Measurements from ENCODE around the gene RGS6. TPM values are rescaled to one million over a fixed set of nuclear protein-coding genes. Genes with fewer than 3 reads are reported as not detected.

Gene RGS6
- total and polyA plus RNA-seq, 2 of the 4 experiments (the other 2 are of a cell fraction): not detected

- H2AFZ ChIP-seq (replicated peaks; ENCODE audit: low read length, poor library complexity): no peak overlapping the region
- no TSS peak for BruUV-seq (replicated peaks)
- H4K20me1 ChIP-seq (ENCODE audit: insufficient read depth, low read length): no peaks in the 10 kb centered on the region
- ChIA-PET CTCF (interaction anchor here (0.6 kb wide), 1 partner anchor 37 kb away, joined by 5 read pairs; no protein-coding TSS in a partner anchor), POLR2A (ENCODE audit: unreplicated experiment) (no interaction called here)
- H3K4ac ChIP-seq (ENCODE audit: low read depth, low read length): no peak overlapping the region
- no peak overlapping the region for H2AK5ac ChIP-seq (ENCODE audit: low read depth, low read length)
- no peak overlapping the region for H4K91ac ChIP-seq (ENCODE audit: insufficient read depth, low read depth, low read length)
- H3K14ac ChIP-seq (replicated peaks; ENCODE audit: low read depth, low read length): no peak overlapping the region
- H3K9me1 ChIP-seq (ENCODE audit: insufficient read depth, low read length): no peaks in the 10 kb centered on the region
- ATAC-seq (ENCODE audit: low read depth) (no peak), DNase-seq (no peak)
- H3K56ac ChIP-seq (ENCODE audit: extremely low read depth, insufficient read depth, low read length): no peak overlapping the region
- no peak overlapping the region for H4K8ac ChIP-seq (ENCODE audit: low read depth in 2 of 2, low read length in 2 of 2)
- H3K18ac ChIP-seq (ENCODE audit: low read depth, low read length): no peak overlapping the region
- no peak overlapping the region for H2AK9ac ChIP-seq (replicated peaks; ENCODE audit: low read depth, low read length, poor library complexity)
- H2BK5ac ChIP-seq (ENCODE audit: low read depth, low read length, poor library complexity, severe bottlenecking): no peak overlapping the region
- H3K4me2 ChIP-seq (ENCODE audit: low read depth, low read length): no peak overlapping the region
- H3K27ac ChIP-seq (ENCODE audit: insufficient read depth, low read length): no peak overlapping the region
- WGBS, 2 experiments (ENCODE audit: extremely low coverage in 2 of 2, insufficient read length in 1 of 2): 25% methylated on average over 1 of the region's 4 CpGs; no CpG with 5 or more reads in 1 of the 2 experiments
- H3K79me1 ChIP-seq (ENCODE audit: low read depth in 1 of 2, low read length in 2 of 2): no peaks in the 10 kb centered on the region
- H3K4me3 ChIP-seq (ENCODE audit: insufficient read depth, low read depth, low read length): no peak overlapping the region
- no peaks in the 10 kb centered on the region for H3K9me3 ChIP-seq (ENCODE audit: control insufficient read depth, insufficient read depth, low read length)
- dilution Hi-C loops (cut with HindIII; ENCODE audit: low sequenced_read_pairs, unreplicated experiment) (no loop called here), intact Hi-C loops (cut with micrococcal nuclease) (no loop called here), in situ Hi-C loops (cut with MboI; ENCODE audit: low sequenced_read_pairs) (no loop called here)
- no peak overlapping the region for H2BK20ac ChIP-seq (ENCODE audit: low read depth, low read length)
- H2BK120ac ChIP-seq (ENCODE audit: low read depth, low read length): no peak overlapping the region
- no peaks in the 10 kb centered on the region for H3K36me3 ChIP-seq (ENCODE audit: control insufficient read depth, insufficient read depth, low read length)
- H3K27me3 ChIP-seq (ENCODE audit: control insufficient read depth, insufficient read depth, low read length): peaks cover 3% of the 10 kb centered on the region; the same call in 1 of the 2 replicates
- no peaks in the 10 kb centered on the region for H3K4me1 ChIP-seq (ENCODE audit: control insufficient read depth, insufficient read depth, low read length)
- H2BK15ac ChIP-seq (ENCODE audit: low read depth, low read length): no peak overlapping the region
- no peak overlapping the region for H3K9ac ChIP-seq (ENCODE audit: low read depth, low read length)
- TF ChIP-seq NFE2L2 (IDR thresholded peaks at IDR 0.05; ENCODE audit: low read depth, low read length): no peak
- no peak for TF ChIP-seq POLR2A (IDR thresholded peaks at IDR 0.05; ENCODE audit: low read depth, low read length)
- no peak for TF ChIP-seq RCOR1 (IDR thresholded peaks at IDR 0.05; ENCODE audit: insufficient replicate concordance, low read length)
- TF ChIP-seq RAD21 (IDR thresholded peaks at IDR 0.05; ENCODE audit: low read length): no peak
- TF ChIP-seq FOS (IDR thresholded peaks at IDR 0.05; ENCODE audit: low read depth, low read length): no peak
- TF ChIP-seq CEBPB (IDR thresholded peaks at IDR 0.05; ENCODE audit: low read depth, low read length): no peak
- TF ChIP-seq CTCF (conservative IDR thresholded peaks at IDR 0.05; ENCODE audit: low read depth, low read length): no peak
- no peak for TF ChIP-seq BHLHE40 (IDR thresholded peaks at IDR 0.05; ENCODE audit: low read depth, low read length)
- no peak for TF ChIP-seq ELK1 (IDR thresholded peaks at IDR 0.05; ENCODE audit: borderline replicate concordance, low read depth, low read length)
- TF ChIP-seq USF2 (IDR thresholded peaks at IDR 0.05; ENCODE audit: low read depth, low read length): no peak
- TF ChIP-seq MXI1 (IDR thresholded peaks at IDR 0.05; ENCODE audit: borderline replicate concordance, low read depth, low read length): no peak
- no peak overlapping the region for H4K5ac ChIP-seq (ENCODE audit: low read depth, low read length)
- H3K23ac ChIP-seq (ENCODE audit: low read depth, low read length): no peak overlapping the region
These were observed 165.0 kb downstream of the RGS6 start for GRCh38 chr14:72097173-72097783.
